SK-N-SH (cell line): ENCODE measurements around the gene ETFRF1. TPM values are rescaled to one million over a fixed set of nuclear protein-coding genes. Genes with fewer than 3 reads are reported as not detected.

Source experiments
- CTCF ChIA-PET: fragments of 300-600, 350-600 bp; formaldehyde crosslinking; extraction: SDS; loops from one replicate; lab custom pipeline; 2021; lab: Yijun Ruan, JAX
- POLR2A ChIA-PET: fragments of 350-600 bp; sonication (Branson Sonifier 250); formaldehyde crosslinking; extraction: SDS; loops from one replicate; lab custom pipeline; 2020; ENCODE audit warnings: antibody characterized with exemption, inconsistent platforms; lab: Yijun Ruan, JAX
- DNase-seq: peaks from one replicate; pipeline ENCODE4 v3.0.0; 2012
- H2AFZ ChIP-seq: fragments of 200-600 bp; sonication (generic); 2 replicates; pipeline ENCODE4 v1.8.1; 2016; ENCODE audit warnings: antibody characterized with exemption, mild to moderate bottlenecking, low read depth
- H3F3A ChIP-seq: fragments of 200-600 bp; sonication (generic); replicated peaks from 2 replicates; pipeline ENCODE3; 2016; ENCODE audit warnings: antibody characterized with exemption, mild to moderate bottlenecking; ENCODE audit not compliant: insufficient read depth
- H3K27ac ChIP-seq, 2 experiments: fragments of 200-500 bp in 1 of 2; fragments of 200-600 bp in 1 of 2; sonication (Bioruptor generic) in 1 of 2; sonication (generic), shearing (Covaris generic) in 1 of 2; 2 replicates each; pipeline versions ENCODE4 v1.5.1 to v1.6.1; 2014 to 2016; ENCODE audit warnings: low read depth in 2 of 2, inconsistent platforms in 1 of 2, low read length in 1 of 2, mild to moderate bottlenecking in 1 of 2, mixed read lengths in 1 of 2
- H3K27me3 ChIP-seq: fragments of 200-600 bp; sonication (generic), shearing (Covaris generic); 2 replicates; pipeline ENCODE4 v1.6.1; 2016; ENCODE audit warnings: mixed run types; ENCODE audit not compliant: insufficient read depth
- H3K36me3 ChIP-seq, 2 experiments: fragments of 200-500 bp in 1 of 2; fragments of 200-600 bp in 1 of 2; sonication (Bioruptor generic) in 1 of 2; sonication (generic) in 1 of 2; replicated peaks in 1 of 2; 2 replicates each; pipeline versions ENCODE3 to v1.5.1; 2014 to 2016; ENCODE audit warnings: low read length in 1 of 2, mild to moderate bottlenecking in 1 of 2; ENCODE audit not compliant: insufficient read depth in 2 of 2, control insufficient read depth in 1 of 2
- H3K4me1 ChIP-seq, 2 experiments: fragments of 200-500 bp in 1 of 2; fragments of 200-600 bp in 1 of 2; sonication (Bioruptor generic) in 1 of 2; sonication (generic), shearing (Covaris generic) in 1 of 2; 2 replicates each; pipeline versions ENCODE4 v1.5.1 to v1.6.1; 2014 to 2016; ENCODE audit warnings: low read depth in 1 of 2, low read length in 1 of 2, mixed run types in 1 of 2; ENCODE audit not compliant: insufficient read depth in 2 of 2, control insufficient read depth in 1 of 2
- H3K4me2 ChIP-seq: fragments of 200-600 bp; sonication (generic), shearing (Covaris generic); 2 replicates; pipeline ENCODE4 v1.6.1; 2017; ENCODE audit warnings: mixed run types
- H3K4me3 ChIP-seq, 2 experiments: fragments of 200-500 bp in 1 of 2; fragments of 200-600 bp in 1 of 2; sonication (Bioruptor generic) in 1 of 2; sonication (generic), shearing (Covaris generic) in 1 of 2; 2 replicates each; pipeline versions ENCODE4 v1.5.1 to v1.8.1; 2014 to 2016; ENCODE audit warnings: low read depth in 2 of 2, inconsistent platforms in 1 of 2, low read length in 1 of 2, mild to moderate bottlenecking in 1 of 2, mixed read lengths in 1 of 2, moderate library complexity in 1 of 2
- H3K79me2 ChIP-seq: fragments of 200-600 bp; sonication (generic); 2 replicates; pipeline ENCODE4 v1.8.1; 2017; ENCODE audit warnings: mild to moderate bottlenecking; ENCODE audit not compliant: insufficient read depth
- H3K9ac ChIP-seq: fragments of 200-600 bp; sonication (generic); 2 replicates; pipeline ENCODE4 v1.6.1; 2017; ENCODE audit warnings: mixed run types
- H3K9me2 ChIP-seq: fragments of 200-600 bp; sonication (generic); 2 replicates; pipeline ENCODE4 v1.6.1; 2017; ENCODE audit warnings: mixed run types
- H3K9me3 ChIP-seq: fragments of 200-600 bp; sonication (generic); 2 replicates; pipeline ENCODE4 v1.6.1; 2017; ENCODE audit warnings: mixed run types, mild to moderate bottlenecking, moderate library complexity
- H4K20me1 ChIP-seq: fragments of 200-600 bp; sonication (generic); 2 replicates; pipeline ENCODE4 v1.6.1; 2017; ENCODE audit warnings: mild to moderate bottlenecking, mixed run types; ENCODE audit not compliant: insufficient read depth
- CHD2 ChIP-seq: fragments of 150-350 bp; IDR thresholded peaks from 2 replicates; pipeline ENCODE4 v1.6.1; 2018; ENCODE audit warnings: low read length; ENCODE audit not compliant: partially characterized antibody
- EZH2phosphoT487 ChIP-seq: fragments of 200-600 bp; sonication (generic); IDR thresholded peaks from 2 replicates; pipeline ENCODE4 v1.6.1; 2017; ENCODE audit warnings: low read depth, mixed run types, mild to moderate bottlenecking, antibody characterized with exemption, moderate library complexity, borderline replicate concordance
- FOSL2 ChIP-seq: IDR thresholded peaks from 2 replicates; pipeline ENCODE4 v1.4.0; 2012; ENCODE audit warnings: low read depth, mild to moderate bottlenecking, moderate library complexity, borderline replicate concordance
- FOXJ3 ChIP-seq: sonication (generic); formaldehyde crosslinking; IDR thresholded peaks from 2 replicates; pipeline ENCODE4 v1.5.1; 2020; ENCODE audit warnings: mild to moderate bottlenecking, missing genetic modification reagents
- FOXM1 ChIP-seq: IDR thresholded peaks from 2 replicates; pipeline ENCODE4 v1.4.0; 2012; ENCODE audit warnings: low read depth, mild to moderate bottlenecking
- GABPA ChIP-seq: IDR thresholded peaks from 2 replicates; pipeline ENCODE4 v1.4.0; 2012; ENCODE audit warnings: low read depth, mild to moderate bottlenecking
- GATA2 ChIP-seq: sonication (generic); formaldehyde crosslinking; IDR thresholded peaks from 2 replicates; pipeline ENCODE4 v1.5.0; 2020; ENCODE audit warnings: mild to moderate bottlenecking, missing genetic modification reagents
- JUND ChIP-seq: IDR thresholded peaks from 2 replicates; pipeline ENCODE4 v1.4.0; 2012
- MEF2A ChIP-seq: IDR thresholded peaks from 2 replicates; pipeline ENCODE4 v1.4.0; 2012; ENCODE audit warnings: low read depth, borderline replicate concordance
- MXI1 ChIP-seq: IDR thresholded peaks from 2 replicates; pipeline ENCODE4 v1.6.1; 2012; ENCODE audit warnings: mild to moderate bottlenecking, low read depth, low read length, improper control_type of control experiment
- POLR2AphosphoS5 ChIP-seq: IDR thresholded peaks from 2 replicates; pipeline ENCODE4 v1.6.1; 2012; ENCODE audit warnings: low read depth, low read length
- RAD21 ChIP-seq: IDR thresholded peaks from 2 replicates; pipeline ENCODE4 v1.6.1; 2012; ENCODE audit warnings: mild to moderate bottlenecking, low read length
- RFX5 ChIP-seq: IDR thresholded peaks from 2 replicates; pipeline ENCODE4 v1.6.1; 2012; ENCODE audit warnings: mild to moderate bottlenecking, improper control_type of control experiment, low read length
- RXRA ChIP-seq: IDR thresholded peaks from 2 replicates; pipeline ENCODE4 v1.4.0; 2012; ENCODE audit warnings: low read depth, mild to moderate bottlenecking, borderline replicate concordance
- TAF1 ChIP-seq: IDR thresholded peaks from 2 replicates; pipeline ENCODE4 v1.6.1; 2012; ENCODE audit warnings: low read depth, mild to moderate bottlenecking, low read length, moderate library complexity, borderline replicate concordance
- TEAD4 ChIP-seq: IDR thresholded peaks from 2 replicates; pipeline ENCODE4 v1.4.0; 2012; ENCODE audit warnings: mild to moderate bottlenecking, borderline replicate concordance; ENCODE audit not compliant: insufficient read depth
- YY1 ChIP-seq: IDR thresholded peaks from 2 replicates; pipeline ENCODE4 v1.4.0; 2012; ENCODE audit warnings: low read depth, mild to moderate bottlenecking
- WGBS: methylation state at CpG from one replicate; pipeline ENCODE4 v1.1.6; 2017; ENCODE audit warnings: low lambda C conversion rate; 5-methylcytosine and 5-hydroxymethylcytosine counted together
- polyA plus RNA-seq, 3 experiments: library from polyadenylated mRNA; depleted of rRNA; stranded (reverse); fragments of >200 nt; gene quantifications; 2 replicates each; pipeline ENCODE4 v1.2.3, GENCODE V29; 2012
- TF ChIP-seq, protein P1 (sequence below): fragments of 150-350 bp; IDR thresholded peaks from 2 replicates; pipeline ENCODE4 v1.6.1; 2016; ENCODE audit warnings: mild to moderate bottlenecking, low read depth, low read length
- TF ChIP-seq, protein P2 (sequence below): IDR thresholded peaks from 2 replicates; pipeline ENCODE4 v1.4.0; 2012; ENCODE audit warnings: low read depth, borderline replicate concordance
- TF ChIP-seq, protein P3 (sequence below): fragments of 200-600 bp; sonication (generic); IDR thresholded peaks from 2 replicates; pipeline ENCODE4 v1.6.1; 2017; ENCODE audit warnings: antibody characterized with exemption, mild to moderate bottlenecking, moderate library complexity
- TF ChIP-seq, protein P4 (sequence below): IDR thresholded peaks from 2 replicates; pipeline ENCODE4; 2012
- TF ChIP-seq, protein P5 (sequence below): fragments of 150-350 bp; IDR thresholded peaks from 2 replicates; pipeline ENCODE4 v1.6.1; 2017; ENCODE audit warnings: antibody characterized with exemption, low read length, low read depth, borderline replicate concordance

ETFRF1 gene, protein sequence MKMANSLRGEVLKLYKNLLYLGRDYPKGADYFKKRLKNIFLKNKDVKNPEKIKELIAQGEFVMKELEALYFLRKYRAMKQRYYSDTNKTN
- 7.8 and 10.7 TPM in 2 replicates for polyA plus RNA-seq (2012; rRNA removed)
- polyA plus RNA-seq (2012; cell fraction: cytosol; rRNA removed) = 15.2 and 21.6 TPM in 2 replicates
- 3.0 and 6.7 TPM in 2 replicates for polyA plus RNA-seq (2012; cell fraction: nucleus; rRNA removed)

DNA sequence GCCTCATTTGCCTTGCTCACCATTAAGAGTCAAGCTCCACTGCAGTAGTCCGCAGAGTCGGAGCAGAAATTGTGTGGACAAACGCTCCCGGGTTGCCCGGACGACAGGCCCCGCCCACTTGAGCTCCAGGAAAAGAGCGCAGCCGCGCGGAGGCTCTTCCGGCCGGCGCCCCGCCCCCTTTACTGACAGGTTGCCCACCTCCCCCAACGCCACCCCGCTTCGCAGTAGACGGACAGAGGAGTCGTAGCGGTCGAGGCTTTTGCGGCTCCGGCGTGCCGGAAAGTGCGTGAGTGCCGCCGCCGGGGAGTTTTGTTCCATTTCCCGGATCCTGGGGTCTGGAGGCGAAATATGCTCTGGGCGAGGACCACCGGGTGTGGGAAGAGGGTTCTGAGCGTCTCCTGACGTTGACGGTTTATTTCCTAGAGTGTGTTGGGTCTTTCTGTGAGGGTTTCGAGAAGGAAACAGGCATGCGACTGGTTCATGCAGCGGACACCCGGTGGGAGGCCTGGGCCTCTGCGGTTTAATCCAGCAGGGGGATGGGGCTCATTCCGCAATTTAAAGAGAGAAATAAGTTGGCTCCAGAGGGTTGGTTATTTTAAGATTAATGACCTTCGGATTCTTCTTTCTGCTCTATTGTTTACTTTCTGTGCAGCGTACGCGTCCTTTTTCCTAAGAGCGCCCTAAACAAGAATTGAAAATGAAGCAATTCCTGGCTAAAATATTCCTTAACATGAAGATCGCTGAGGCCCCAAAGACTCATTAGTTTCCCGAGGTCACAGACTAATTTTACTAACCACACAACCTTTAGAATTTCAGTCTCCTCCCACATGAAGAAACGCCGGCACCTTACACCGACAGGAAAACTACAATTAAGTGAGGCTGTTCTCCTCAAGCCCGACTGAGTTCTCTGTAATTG, at the start of gene ETFRF1, which contains the start of gene DNAI7:
Gene ETFRF1 (plus strand): TSS at position 182 of the 916 bp plus-strand sequence. CDS start 8,720 bp downstream, outside the sequence.
Gene DNAI7 (minus strand): TSS at position 105 of the 916 bp plus-strand sequence. CDS start 82 bp downstream, at position 23.
- WGBS = 1% methylated on average over 43 of the region's 54 CpGs
- peak; percentile 68 for TF ChIP-seq GABPA
- no peak for TF ChIP-seq JUND
- no peak for TF ChIP-seq TEAD4
- TF ChIP-seq YY1 = no peak
- TF ChIP-seq, protein P1, sequence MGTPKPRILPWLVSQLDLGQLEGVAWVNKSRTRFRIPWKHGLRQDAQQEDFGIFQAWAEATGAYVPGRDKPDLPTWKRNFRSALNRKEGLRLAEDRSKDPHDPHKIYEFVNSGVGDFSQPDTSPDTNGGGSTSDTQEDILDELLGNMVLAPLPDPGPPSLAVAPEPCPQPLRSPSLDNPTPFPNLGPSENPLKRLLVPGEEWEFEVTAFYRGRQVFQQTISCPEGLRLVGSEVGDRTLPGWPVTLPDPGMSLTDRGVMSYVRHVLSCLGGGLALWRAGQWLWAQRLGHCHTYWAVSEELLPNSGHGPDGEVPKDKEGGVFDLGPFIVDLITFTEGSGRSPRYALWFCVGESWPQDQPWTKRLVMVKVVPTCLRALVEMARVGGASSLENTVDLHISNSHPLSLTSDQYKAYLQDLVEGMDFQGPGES = no peak
- 0 out of 2 replicates have a peak, but pooled peaks have one; percentile 17 for TF ChIP-seq FOXJ3 (CRISPR knock-in tag)
- peak; percentile 77 for TF ChIP-seq TAF1
- TF ChIP-seq, protein P2, sequence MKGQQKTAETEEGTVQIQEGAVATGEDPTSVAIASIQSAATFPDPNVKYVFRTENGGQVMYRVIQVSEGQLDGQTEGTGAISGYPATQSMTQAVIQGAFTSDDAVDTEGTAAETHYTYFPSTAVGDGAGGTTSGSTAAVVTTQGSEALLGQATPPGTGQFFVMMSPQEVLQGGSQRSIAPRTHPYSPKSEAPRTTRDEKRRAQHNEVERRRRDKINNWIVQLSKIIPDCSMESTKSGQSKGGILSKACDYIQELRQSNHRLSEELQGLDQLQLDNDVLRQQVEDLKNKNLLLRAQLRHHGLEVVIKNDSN = no peak
- no peak for TF ChIP-seq RFX5
- TF ChIP-seq MXI1 = peak; percentile 95
- TF ChIP-seq RXRA = no peak
- TF ChIP-seq FOXM1 = no peak
- TF ChIP-seq FOSL2 = no peak; the same call in 1 of the 2 replicates
- no peak for TF ChIP-seq RAD21
- TF ChIP-seq POLR2AphosphoS5 = peak; percentile 87
- TF ChIP-seq CHD2 = peak; percentile 67
- TF ChIP-seq MEF2A = no peak
- TF ChIP-seq, protein P3, sequence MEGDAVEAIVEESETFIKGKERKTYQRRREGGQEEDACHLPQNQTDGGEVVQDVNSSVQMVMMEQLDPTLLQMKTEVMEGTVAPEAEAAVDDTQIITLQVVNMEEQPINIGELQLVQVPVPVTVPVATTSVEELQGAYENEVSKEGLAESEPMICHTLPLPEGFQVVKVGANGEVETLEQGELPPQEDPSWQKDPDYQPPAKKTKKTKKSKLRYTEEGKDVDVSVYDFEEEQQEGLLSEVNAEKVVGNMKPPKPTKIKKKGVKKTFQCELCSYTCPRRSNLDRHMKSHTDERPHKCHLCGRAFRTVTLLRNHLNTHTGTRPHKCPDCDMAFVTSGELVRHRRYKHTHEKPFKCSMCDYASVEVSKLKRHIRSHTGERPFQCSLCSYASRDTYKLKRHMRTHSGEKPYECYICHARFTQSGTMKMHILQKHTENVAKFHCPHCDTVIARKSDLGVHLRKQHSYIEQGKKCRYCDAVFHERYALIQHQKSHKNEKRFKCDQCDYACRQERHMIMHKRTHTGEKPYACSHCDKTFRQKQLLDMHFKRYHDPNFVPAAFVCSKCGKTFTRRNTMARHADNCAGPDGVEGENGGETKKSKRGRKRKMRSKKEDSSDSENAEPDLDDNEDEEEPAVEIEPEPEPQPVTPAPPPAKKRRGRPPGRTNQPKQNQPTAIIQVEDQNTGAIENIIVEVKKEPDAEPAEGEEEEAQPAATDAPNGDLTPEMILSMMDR = peak; percentile 27; the same call in 1 of the 2 replicates
- no peak for TF ChIP-seq EZH2phosphoT487
- TF ChIP-seq, protein P4, sequence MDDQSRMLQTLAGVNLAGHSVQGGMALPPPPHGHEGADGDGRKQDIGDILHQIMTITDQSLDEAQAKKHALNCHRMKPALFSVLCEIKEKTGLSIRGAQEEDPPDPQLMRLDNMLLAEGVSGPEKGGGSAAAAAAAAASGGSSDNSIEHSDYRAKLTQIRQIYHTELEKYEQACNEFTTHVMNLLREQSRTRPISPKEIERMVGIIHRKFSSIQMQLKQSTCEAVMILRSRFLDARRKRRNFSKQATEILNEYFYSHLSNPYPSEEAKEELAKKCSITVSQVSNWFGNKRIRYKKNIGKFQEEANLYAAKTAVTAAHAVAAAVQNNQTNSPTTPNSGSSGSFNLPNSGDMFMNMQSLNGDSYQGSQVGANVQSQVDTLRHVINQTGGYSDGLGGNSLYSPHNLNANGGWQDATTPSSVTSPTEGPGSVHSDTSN = peak; percentile 64
- TF ChIP-seq, protein P5, sequence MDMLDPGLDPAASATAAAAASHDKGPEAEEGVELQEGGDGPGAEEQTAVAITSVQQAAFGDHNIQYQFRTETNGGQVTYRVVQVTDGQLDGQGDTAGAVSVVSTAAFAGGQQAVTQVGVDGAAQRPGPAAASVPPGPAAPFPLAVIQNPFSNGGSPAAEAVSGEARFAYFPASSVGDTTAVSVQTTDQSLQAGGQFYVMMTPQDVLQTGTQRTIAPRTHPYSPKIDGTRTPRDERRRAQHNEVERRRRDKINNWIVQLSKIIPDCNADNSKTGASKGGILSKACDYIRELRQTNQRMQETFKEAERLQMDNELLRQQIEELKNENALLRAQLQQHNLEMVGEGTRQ = no peak
- no peak for TF ChIP-seq GATA2 (CRISPR knock-in tag)

More for the DNA sequence above, at the start of gene ETFRF1, which contains the start of gene DNAI7:
- peak; percentile 93 for DNase-seq
- Histone ChIP-seq H3F3A (peaks cover 23% of the 10 kb centered on the region), H3K27me3 (no peaks in the 10 kb centered on the region), H2AFZ (peak within 1 kb of the TSS; percentile 86), H3K79me2 (peaks cover 13% of the 10 kb centered on the region; the same call in 1 of the 2 replicates), H3K36me3 (no peaks in the 10 kb centered on the region), H3K27ac (peak within 1 kb of the TSS; percentile 92 to 94), H4K20me1 (no peaks in the 10 kb centered on the region), H3K9me3 (no peaks in the 10 kb centered on the region), H3K4me3 (peak within 1 kb of the TSS; percentile 71 to 89), H3K9ac (peak within 1 kb of the TSS; percentile 82), H3K4me2 (peak within 1 kb of the TSS; percentile 88), H3K4me1 (peaks cover 0 to 2% of the 10 kb centered on the region in 2 experiments; a peak in 2 of 4 replicates), H3K9me2 (no peaks in the 10 kb centered on the region)
- ChIA-PET CTCF (interaction anchor here (0.8 to 1.9 kb wide), 5 partner anchors 15 to 537 kb away, joined by 3 to 5 read pairs (median 3); no protein-coding TSS in a partner anchor), POLR2A (interaction anchor here (1.0 to 1.4 kb wide), 2 partner anchors 9 to 192 kb away, joined by 4 read pairs; no protein-coding TSS in a partner anchor)
